ENCODE measurements around the gene PIGA.

DNA sequence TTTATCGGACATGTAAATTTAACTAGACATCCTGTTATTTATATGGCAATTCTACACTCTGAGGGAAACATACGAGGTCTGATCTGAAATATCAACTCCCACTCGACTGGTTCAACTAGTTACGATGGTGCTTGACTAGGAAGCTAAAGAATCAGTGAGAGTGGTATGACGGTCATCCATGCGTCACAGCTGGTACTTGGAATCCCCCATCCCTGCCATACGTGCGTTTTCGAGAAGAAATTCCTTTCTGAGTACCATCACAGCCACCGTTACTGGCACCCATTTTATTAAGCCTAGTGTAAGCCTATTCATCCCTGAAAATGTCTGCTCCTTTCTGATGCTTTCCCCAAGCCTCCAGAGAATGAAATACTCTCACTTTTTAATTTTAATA is 695 bp upstream of the PIGA start:
- TF ChIP-seq EZH2 (IDR thresholded peaks at IDR 0.05; ENCODE audit: low read depth) = no peak
- TF ChIP-seq, protein P1, sequence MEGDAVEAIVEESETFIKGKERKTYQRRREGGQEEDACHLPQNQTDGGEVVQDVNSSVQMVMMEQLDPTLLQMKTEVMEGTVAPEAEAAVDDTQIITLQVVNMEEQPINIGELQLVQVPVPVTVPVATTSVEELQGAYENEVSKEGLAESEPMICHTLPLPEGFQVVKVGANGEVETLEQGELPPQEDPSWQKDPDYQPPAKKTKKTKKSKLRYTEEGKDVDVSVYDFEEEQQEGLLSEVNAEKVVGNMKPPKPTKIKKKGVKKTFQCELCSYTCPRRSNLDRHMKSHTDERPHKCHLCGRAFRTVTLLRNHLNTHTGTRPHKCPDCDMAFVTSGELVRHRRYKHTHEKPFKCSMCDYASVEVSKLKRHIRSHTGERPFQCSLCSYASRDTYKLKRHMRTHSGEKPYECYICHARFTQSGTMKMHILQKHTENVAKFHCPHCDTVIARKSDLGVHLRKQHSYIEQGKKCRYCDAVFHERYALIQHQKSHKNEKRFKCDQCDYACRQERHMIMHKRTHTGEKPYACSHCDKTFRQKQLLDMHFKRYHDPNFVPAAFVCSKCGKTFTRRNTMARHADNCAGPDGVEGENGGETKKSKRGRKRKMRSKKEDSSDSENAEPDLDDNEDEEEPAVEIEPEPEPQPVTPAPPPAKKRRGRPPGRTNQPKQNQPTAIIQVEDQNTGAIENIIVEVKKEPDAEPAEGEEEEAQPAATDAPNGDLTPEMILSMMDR (conservative IDR thresholded peaks at IDR 0.05) = no peak
